GM19035 (cell line): ENCODE measurements around the gene PCSK5.

ENCODE experiments used
- ATAC-seq: cut with Tn5 transposase; IDR thresholded peaks from one replicate; pipeline ENCODE4 v1.9.1; 2021; ENCODE audit not compliant: unreplicated experiment

The PCSK5 gene

GRCh38 chr9:76176171-76176570 lies 285.7 kb downstream of the PCSK5 start:
- ATAC-seq: no peak

GRCh38 chr9:76177931-76178330 lies 287.5 kb downstream of the PCSK5 start:
- no peak for ATAC-seq

GRCh38 chr9:76180541-76180940 lies 290.1 kb downstream of the PCSK5 start:
- ATAC-seq: no peak

- ATAC-seq: no peak
Observed at GRCh38 chr9:76181020-76181641, 290.7 kb downstream of the PCSK5 start.

GRCh38 chr9:76181781-76182180 lies 291.3 kb downstream of the PCSK5 start:
- ATAC-seq: no peak

GRCh38 chr9:76185432-76185831 lies 295.0 kb downstream of the PCSK5 start:
- no peak for ATAC-seq

GRCh38 chr9:76188286-76188685 lies 297.8 kb downstream of the PCSK5 start:
- ATAC-seq: no peak

- ATAC-seq: no peak
Observed at GRCh38 chr9:76188905-76189304, 298.4 kb downstream of the PCSK5 start.

- ATAC-seq: no peak
Observed at GRCh38 chr9:76191493-76191892, 301.0 kb downstream of the PCSK5 start.

- no peak for ATAC-seq
Observed at GRCh38 chr9:76192013-76192412, 301.5 kb downstream of the PCSK5 start.

- no peak for ATAC-seq
Observed at GRCh38 chr9:76194896-76195295, 304.4 kb downstream of the PCSK5 start.

GRCh38 chr9:76198336-76198735 lies 307.9 kb downstream of the PCSK5 start:
- no peak for ATAC-seq

- no peak for ATAC-seq
Observed at GRCh38 chr9:76200315-76200714, 309.8 kb downstream of the PCSK5 start.

- no peak for ATAC-seq
Observed at GRCh38 chr9:76200745-76201144, 310.3 kb downstream of the PCSK5 start.

GRCh38 chr9:76203373-76203772 lies 312.9 kb downstream of the PCSK5 start:
- no peak for ATAC-seq

- ATAC-seq: no peak
Observed at GRCh38 chr9:76206821-76207220, 316.3 kb downstream of the PCSK5 start.

GRCh38 chr9:76213751-76214150 lies 323.3 kb downstream of the PCSK5 start:
- ATAC-seq: no peak

GRCh38 chr9:76215066-76215465 lies 324.6 kb downstream of the PCSK5 start:
- ATAC-seq: no peak

GRCh38 chr9:76216161-76216649 lies 325.7 kb downstream of the PCSK5 start:
- no peak for ATAC-seq

GRCh38 chr9:76218117-76218885 lies 327.8 kb downstream of the PCSK5 start:
- ATAC-seq: no peak

- ATAC-seq: no peak
Observed at GRCh38 chr9:76218886-76219445, 328.5 kb downstream of the PCSK5 start.

- no peak for ATAC-seq
Observed at GRCh38 chr9:76219560-76220151, 329.2 kb downstream of the PCSK5 start.
